GM12874 (cell line): ENCODE measurements around the gene STAG1.

Experiments used
- TF ChIP-seq, protein P1 (sequence below): IDR thresholded peaks from 2 replicates; pipeline ENCODE4 v1.5.1; 2011; ENCODE audit warnings: low read depth, mild to moderate bottlenecking, control low read depth, low read length, moderate library complexity; ENCODE audit not compliant: insufficient read depth

Gene STAG1

DNA sequence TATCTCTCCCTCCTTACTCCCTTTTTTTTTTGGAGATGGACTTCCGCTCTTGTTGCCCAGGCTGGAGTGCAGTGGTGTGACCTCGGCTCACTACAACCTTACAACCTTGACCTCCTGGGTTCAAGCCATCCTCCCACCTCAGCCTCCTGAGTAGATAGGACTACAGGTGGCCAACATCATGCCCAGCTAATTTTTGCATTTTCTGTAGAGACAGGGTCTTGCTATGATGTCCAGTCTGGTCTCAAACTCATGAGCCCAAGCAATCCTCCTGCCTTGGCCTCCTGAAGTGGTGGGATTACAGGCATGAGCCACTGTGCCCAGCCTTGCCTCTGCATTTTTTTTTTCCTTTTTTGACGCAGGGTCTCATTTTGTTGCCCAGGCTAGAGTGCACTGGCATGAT is 17.1 kb downstream of the STAG1 start:
- TF ChIP-seq, protein P1, sequence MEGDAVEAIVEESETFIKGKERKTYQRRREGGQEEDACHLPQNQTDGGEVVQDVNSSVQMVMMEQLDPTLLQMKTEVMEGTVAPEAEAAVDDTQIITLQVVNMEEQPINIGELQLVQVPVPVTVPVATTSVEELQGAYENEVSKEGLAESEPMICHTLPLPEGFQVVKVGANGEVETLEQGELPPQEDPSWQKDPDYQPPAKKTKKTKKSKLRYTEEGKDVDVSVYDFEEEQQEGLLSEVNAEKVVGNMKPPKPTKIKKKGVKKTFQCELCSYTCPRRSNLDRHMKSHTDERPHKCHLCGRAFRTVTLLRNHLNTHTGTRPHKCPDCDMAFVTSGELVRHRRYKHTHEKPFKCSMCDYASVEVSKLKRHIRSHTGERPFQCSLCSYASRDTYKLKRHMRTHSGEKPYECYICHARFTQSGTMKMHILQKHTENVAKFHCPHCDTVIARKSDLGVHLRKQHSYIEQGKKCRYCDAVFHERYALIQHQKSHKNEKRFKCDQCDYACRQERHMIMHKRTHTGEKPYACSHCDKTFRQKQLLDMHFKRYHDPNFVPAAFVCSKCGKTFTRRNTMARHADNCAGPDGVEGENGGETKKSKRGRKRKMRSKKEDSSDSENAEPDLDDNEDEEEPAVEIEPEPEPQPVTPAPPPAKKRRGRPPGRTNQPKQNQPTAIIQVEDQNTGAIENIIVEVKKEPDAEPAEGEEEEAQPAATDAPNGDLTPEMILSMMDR = no peak

DNA sequence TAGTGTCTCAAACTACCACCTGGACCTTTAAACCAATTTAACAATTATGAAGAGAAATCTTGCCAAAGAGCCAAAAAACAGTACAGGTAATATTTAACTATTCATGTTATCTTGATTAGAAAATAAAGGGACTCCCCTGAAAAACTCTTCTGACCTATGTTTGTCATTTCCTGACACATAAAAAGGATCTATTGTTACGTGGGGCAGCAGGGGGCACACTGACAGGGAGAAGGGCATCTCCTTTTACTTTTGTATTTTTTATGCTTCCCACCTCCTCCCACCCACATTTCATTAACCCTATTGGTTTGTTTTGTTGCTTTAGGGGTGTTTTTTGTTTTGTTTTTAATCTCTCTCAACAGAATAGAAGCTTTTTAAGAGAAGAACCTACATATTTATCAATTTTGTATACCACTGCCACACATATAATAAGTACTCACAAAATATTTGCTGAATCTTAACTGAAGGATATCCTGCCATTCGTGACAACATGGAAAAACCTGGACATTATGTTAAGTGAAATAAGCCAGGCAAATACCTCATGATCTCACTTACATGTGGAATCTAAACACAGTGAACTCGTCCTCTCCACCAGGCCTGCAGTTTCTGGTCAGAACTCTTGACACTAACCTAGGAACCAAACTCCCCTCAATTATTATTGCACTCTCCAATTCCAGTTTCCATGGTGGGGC is 17.7 kb downstream of the STAG1 start:
- TF ChIP-seq, protein P1 = no peak

DNA sequence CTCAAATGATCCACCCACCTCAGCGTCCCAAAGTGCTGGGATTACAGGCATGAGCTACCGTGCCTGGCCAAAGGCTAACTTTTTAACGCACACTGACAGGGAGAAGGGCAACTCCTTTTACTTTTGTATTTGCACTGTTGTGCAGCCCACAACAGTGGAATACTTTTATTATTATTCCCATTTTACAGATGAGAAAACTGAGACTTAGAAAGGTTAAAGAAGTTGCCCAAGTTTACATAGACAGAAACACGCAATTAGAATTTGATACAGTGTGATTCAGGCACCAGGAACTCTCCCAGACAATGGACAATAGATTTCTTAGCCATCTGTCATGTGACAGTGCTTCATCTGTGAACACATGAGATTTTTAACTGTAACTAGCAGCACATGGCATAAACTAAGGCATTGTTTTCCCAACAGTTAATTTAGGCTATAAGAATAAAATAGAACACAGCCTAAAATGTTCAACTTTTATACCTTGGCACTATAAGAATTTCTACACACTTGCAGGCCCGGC is 18.8 kb downstream of the STAG1 start:
- TF ChIP-seq, protein P1 = no peak

DNA sequence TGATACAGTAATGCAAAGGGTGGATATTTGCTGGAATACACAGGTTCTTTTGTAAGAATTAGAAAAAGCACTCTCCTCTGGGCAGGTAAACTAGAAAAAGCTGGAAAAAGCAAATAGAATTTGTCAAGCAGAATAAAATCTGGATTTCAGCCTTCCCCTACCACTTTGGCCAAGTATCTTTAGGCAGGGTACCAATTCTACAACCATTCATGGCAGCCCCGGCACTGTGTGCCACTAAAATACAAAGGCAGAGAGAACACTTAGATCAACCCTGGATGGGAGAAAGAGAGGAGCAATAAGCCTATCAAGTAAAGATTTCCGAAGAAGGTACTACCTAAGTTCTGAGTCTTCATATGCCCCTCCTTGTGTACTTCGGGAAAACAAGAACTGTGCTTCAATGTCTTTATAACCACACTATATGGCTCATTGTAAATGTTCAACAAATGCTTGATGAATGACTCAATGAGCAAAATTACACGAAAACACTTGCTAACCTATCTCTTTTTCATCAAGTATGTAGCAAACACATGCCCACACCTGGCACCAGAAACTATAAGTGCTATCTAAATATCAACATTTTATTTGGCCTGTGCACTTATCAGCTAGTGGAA is 20.8 kb downstream of the STAG1 start:
- TF ChIP-seq, protein P1 = no peak

DNA sequence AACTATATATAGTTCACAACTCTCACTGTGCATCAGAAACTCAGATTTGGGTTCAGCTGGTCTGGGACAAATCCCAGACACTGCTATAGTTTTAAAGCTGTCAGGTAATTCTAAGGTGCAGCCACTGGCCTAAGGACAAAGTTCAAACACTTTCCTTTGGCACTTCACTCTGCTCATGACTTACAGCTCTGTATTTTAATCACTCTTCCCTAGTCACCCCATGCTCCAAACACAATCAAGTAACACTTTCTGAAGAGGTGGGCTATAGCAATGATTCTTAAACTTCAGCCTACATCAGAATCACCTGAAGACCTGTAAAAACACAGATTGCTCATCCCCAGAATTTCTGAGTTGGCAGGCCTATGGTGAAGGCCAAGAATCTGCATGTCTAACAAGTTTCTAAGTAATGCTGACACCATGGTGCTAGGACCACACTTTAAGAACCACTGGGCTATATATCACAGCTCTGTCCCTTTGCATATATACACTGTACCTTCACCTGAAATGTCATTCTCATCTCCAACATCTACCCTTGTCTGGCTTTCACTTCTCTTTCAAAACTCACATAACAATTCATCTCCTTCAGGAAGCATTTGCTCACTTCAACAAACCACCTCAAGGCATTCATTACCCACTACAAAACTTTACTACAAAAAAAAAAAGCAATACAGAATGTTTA is 21.4 kb downstream of the STAG1 start:
- TF ChIP-seq, protein P1 = no peak

DNA sequence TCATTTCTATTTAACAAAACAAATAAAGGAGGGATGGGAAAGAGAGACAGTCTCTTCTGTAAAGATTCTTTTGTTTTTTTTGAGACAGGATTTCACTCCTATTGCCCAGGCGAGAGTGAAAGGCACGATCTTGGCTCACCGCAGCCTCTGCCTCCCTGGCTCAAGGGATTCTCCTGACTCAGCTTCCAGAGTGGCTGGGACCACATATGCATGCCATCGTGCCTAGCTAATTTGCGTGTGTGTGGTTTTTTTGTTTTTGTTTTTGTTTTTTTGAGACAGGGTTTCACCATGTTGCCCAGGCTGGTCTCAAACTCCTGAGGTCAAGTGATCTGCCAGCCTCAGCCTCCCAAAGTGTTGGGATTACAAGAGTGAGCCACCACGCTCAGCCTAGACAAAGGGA is 23.3 kb downstream of the STAG1 start:
- TF ChIP-seq, protein P1 = no peak

DNA sequence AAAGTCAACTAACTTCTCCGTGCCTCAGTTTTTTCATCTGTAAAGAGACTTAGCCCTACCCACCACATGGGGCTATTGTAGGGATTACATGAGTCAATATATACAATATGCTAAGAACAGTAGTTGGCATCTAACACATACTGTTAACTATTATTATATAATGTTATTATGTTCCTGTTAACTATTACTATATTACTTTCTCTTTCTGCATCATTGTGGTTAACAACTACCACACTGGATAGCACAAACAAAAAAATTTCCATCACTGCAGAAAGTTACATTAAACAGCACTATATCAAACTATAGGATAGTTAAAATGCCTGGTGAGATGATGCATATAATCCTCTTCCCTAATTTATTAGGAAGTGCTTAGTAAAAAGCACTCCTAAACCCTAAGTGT is 23.7 kb downstream of the STAG1 start:
- TF ChIP-seq, protein P1 = no peak
